HG02970 (cell line): ENCODE data around the gene GTF2F2.
"Not testable (repeated sequence)": the region's sequence is repeated elsewhere in the genome, so short reads cannot be mapped to it uniquely, and the experiment has no call there.

Experiments
- ATAC-seq: cut with Tn5 transposase; IDR thresholded peaks from one replicate; pipeline ENCODE4 v1.9.1; 2021; ENCODE audit warnings: mild to moderate bottlenecking, moderate library complexity, moderate number of reproducible peaks; ENCODE audit not compliant: unreplicated experiment, low FRiP score

GTF2F2 gene

DNA sequence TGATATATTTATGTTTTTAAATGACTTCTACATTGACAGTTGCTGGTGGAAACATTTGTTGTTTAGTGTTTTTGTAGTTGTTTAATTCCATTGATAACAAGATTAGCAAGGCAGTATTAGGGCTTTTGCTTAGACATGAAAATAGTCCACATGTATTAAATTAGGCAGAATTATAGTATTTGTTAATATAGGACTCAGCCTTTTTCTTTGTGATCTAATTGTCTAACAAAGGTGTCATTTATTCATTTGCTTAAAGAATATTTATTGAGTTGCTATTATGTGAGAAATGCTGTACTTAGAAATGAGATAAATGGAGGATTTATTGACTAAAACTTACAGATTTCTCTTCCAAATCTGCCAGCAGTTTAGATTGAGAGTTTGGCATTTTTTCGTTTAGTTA lies 122.2 kb downstream of the GTF2F2 start:
- ATAC-seq: no peak

DNA sequence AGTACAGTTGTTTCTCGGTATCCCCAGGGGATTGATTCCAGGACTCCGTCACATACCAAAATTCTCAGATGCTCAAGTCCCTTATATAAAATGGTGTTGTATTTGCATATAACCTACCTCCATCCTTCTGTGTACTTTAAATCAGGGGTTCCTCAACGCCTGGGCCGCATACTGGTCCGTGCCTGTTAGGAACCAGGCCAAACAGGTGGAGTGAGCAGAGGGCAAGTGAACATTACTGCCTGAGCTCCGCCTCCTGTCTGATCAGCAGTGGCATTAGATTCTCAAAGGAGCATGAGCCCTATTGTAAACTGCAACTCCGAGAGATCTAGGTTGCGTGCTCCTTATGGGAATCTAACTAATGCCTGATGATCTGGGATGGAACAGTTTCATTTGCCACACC lies 122.8 kb downstream of the GTF2F2 start:
- no peak for ATAC-seq

GRCh38 chr13:45244736-45245135 lies 124.4 kb downstream of the GTF2F2 start:
- ATAC-seq: not testable (repeated sequence)

GRCh38 chr13:45249662-45250061 lies 129.4 kb downstream of the GTF2F2 start:
- no peak for ATAC-seq

- no peak for ATAC-seq
These were observed 134.1 kb downstream of the GTF2F2 start for GRCh38 chr13:45254396-45254795.

DNA sequence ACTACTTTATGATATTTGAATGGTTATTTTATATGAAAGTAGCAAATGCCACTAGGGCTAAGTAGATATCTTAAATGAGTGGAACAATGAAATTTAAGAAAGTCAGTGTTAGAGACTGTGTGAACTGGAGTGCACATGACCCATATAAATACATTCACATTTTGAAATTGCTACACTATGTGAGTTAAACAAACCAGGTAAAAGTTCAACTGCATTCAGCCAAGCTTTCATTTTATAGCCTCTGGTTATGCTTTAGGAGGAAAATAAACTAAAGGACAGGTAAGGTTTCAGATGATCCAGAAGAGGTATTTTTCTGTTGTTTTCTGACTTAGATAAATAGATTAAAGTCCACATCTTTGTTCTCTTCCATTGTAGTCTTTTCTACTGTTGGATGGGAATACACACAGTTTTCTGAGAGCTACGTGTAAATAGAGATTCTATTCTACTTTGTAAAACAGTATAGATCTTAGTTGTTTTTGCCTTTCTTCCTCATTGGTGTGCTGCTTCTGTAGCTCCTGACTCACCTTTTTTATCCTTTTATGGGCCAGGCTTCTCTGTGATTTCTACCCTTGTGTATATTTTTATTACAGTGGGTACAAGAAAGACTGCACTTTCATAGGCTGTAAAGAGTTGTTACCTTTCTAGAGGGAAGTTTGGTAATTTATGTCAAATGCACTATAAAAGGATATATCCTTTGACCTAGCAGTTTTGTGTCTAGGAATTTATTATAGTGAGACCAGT lies 135.1 kb downstream of the GTF2F2 start:
- no peak for ATAC-seq

- no peak for ATAC-seq
These were observed 135.9 kb downstream of the GTF2F2 start for GRCh38 chr13:45256254-45256653.

DNA sequence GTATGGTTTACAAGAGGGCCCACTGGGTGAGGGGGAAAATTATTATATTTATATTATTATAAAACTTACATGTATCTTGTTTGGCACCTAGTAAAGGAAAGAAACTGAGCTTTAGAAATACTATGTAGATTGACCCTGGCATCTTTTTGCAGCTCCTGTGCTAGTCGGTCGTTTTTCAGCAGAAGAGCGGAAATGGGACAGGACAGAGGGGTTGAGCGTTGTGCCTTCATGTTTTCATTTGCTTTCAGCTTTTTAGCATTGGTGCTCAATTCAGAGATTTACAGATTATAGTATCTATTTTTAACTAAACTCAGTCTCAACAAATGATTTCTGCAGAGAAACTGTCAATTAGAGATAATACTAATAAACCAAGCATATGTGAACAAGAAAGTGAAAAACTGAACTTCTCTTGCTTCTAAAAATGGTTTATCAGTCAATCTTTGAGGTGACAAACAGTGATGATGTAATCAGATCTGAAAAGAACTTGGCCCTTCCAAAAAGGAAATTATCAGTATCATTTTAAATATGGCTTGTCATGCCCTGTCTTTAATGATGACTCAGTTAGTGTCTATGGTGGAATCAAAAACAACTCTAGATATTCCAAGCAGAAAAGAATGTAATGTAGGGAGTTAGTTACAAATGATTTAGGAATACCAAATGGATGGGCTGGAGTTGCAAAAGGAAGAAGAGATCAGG lies 137.5 kb downstream of the GTF2F2 start:
- ATAC-seq: no peak

DNA sequence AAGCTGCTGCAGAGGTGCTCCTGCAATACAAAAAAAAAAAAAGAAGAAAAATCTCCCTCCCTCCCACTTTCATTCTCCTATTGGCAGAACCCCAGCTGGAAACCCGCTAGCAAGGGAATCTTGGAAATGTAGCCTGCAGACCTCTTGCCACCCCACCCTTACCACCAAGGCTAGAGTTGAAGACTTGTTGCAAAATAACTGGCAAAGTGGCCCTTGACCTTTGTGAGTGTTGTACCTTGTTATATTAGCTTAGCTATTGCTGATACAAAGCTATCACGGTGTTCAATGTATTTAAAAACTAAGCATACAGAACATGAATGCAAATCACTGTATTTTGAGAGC lies 138.0 kb downstream of the GTF2F2 start:
- no peak for ATAC-seq

- ATAC-seq: no peak
These were observed 146.9 kb downstream of the GTF2F2 start for GRCh38 chr13:45267215-45267614.

DNA sequence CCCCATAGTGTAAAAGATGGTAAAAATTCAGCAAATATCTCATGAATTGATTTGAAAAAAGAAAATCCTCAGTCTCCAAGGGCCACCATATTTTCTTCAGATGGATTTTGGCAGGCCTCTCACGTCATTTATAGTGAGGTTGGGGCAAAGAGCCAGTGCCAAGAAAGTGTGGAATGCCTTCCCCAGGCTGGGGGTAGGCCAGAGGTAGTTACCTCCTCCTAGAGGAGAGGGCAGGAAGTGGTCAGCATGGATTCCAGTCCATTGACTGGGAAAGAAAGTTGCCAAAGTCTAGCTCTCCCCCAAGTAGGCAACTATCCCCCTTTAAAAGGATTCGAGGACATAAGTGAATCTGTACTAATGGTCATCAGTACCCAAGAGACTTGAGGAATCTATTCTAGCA lies 148.9 kb downstream of the GTF2F2 start:
- no peak for ATAC-seq

DNA sequence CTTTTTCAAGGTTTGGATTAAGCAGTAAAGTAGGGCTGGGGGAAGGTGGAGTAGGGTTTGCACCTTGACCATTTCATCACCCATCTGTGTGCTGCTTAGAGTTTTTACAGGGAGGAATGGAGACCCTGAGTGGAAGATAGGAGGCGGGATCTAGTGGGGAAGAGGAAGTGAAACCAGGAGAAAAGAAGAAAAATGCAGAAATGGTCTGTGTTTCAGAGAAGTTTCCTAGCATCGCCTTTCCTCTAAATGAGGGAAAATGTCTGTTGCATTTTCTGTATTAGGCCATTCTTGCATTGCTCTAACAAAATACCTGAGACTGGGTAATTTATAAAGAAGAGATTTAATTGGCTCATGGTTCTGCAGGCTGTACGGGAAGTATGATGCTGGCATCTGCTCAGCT lies 156.6 kb downstream of the GTF2F2 start:
- ATAC-seq: no peak

DNA sequence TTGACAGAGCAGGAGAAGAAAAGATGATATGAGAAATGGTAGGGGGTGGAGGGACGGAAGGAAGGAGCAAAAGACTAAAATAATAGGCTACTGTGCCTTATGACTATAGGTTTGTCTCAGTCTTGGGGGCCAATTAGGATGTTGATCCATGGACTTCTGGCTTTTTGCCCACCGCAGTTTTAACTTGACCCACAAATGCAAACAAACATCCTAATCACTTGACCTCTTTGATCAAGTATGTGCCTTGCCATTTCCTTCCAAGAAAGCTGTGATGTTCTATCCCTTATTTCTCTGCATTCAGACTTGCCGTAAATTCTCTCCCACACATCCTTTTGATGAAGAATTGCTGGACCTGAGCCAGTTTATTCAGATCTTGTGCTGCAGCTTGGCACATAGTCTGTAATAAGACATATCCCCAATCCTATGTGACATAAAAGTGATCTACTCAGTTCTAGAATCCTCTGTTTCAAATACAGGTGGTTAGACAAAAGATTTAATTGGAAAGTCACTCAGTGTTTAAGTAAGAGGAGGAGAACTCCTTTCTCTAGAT lies 157.9 kb downstream of the GTF2F2 start:
- no peak for ATAC-seq

DNA sequence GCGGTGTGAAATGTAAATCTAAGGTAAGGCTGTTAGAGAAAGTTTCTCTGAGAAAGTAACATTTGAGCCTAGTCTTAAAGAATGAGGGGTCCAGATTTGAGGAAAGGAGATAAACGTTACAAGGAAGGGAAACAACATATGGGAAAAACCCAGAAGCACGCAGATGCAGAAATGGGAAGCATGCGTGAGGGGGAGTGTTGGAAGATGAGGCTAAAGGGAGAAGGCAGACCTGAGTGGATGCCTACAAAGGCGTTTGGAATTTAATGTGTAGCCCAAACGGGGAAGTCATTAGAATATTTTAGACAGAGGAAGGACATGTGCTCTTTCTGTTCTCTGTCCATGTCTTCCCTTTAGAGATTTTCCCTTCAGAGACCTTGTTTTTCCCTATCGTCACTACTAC lies 159.7 kb downstream of the GTF2F2 start:
- ATAC-seq: no peak

DNA sequence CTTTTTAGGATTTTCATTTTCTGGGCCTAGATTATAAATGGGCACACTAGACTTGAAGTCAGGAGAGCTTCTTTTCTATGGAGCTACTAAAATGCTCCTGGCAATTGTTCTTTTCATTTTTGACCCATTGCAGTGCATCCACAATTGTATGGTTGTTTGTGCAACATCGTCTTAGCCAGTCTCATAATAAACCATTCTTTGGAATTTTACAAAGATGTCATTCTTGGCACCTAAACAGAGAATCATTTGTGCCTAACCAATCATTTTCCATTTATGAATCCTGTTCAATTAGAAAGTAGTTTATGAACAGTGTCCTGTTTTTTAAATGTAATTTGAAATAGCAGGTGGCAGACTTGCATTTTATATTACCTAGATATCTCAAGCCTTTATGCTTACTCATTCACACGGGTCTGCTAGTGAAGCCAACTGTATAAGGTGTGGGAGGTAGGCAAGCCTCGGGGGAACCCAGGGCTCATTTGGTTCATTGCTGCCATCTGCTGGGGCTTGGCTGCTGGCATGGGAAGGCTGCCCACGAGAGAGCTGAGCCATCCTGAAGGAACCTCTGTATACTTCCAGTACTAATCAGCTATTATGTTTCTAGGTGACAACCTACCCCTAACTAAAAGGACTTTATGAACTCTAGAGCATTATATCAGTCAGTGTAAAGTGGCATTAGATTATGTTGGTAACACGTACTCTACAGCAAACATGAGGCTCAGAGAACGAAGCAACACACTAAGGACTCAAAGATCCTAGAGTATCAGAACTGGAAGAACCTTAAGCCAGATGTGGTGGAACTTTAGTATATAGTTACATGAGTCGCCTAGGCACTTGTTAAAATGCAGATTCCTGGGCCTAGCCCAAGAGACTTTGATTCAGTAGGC lies 160.7 kb downstream of the GTF2F2 start:
- no peak for ATAC-seq

- ATAC-seq: no peak
These were observed 162.7 kb downstream of the GTF2F2 start for GRCh38 chr13:45282994-45283393.

- no peak for ATAC-seq
These were observed 169.7 kb downstream of the GTF2F2 start for GRCh38 chr13:45289936-45290563.

DNA sequence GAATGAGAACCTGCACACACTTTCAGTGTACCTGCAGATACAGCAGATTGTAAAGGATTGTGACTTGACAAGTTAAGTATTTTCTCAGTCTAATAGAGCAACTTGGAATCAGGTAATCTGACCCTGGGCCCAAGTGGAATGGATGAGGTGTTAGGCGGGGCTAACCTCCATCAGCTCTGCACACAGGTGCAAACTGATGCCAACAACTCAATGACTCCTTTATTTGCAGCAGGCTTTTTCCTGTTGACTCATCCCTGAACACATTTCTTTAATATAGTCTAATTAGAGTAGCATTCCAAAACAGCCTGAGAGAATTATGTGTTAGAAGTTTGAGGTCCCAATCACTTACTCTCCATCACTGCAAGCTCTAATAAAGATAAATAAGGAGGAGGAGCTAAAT lies 171.9 kb downstream of the GTF2F2 start:
- ATAC-seq: no peak

- no peak for ATAC-seq
These were observed 175.2 kb downstream of the GTF2F2 start for GRCh38 chr13:45295536-45295935.

DNA sequence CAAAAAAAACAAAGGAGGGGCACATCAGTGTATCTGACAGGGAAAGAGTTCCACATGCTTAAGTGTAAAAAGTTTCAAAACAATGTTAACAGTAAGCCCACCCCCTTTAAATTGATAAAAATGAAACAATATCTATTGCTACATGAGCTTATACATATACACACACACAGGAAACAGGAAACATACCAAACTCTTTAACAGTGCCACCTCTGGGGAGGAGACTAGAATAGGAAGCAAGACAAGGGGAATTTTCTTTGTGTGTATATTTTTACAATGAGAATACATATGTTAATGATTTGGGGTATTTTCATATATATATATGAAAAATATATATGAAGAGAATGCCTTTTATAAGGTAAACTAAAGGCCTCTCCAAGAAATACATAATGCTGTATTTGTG lies 175.9 kb downstream of the GTF2F2 start:
- ATAC-seq: no peak
